HepG2 (cell line): ENCODE results near the gene B3GAT3. TPM values are rescaled to one million over a fixed set of nuclear protein-coding genes. Genes with fewer than 3 reads are reported as not detected.

Source experiments
- AFF4 ChIP-seq: sonication (generic); formaldehyde crosslinking; IDR thresholded peaks from 2 replicates; pipeline ENCODE4 v1.4.0; 2020; ENCODE audit warnings: missing genetic modification reagents
- BCL6 ChIP-seq: IDR thresholded peaks from 2 replicates; pipeline ENCODE4 v1.6.1; 2016; ENCODE audit warnings: missing genetic modification reagents, missing compliant biosample characterization
- FOXA1 ChIP-seq, 2 experiments: fragments of 450-650 bp in 1 of 2; sonication (generic) in 1 of 2; formaldehyde crosslinking in 1 of 2; IDR thresholded peaks; 2 replicates each; pipeline versions ENCODE4 v1.4.0 to v1.6.1; 2016 to 2020; ENCODE audit warnings: missing genetic modification reagents in 1 of 2
- GABPB1 ChIP-seq: IDR thresholded peaks from 2 replicates; pipeline ENCODE4 v1.6.1; 2016; ENCODE audit warnings: mild to moderate bottlenecking, missing genetic modification reagents, moderate library complexity, missing compliant biosample characterization
- GLMP ChIP-seq: sonication (generic); formaldehyde crosslinking; IDR thresholded peaks from 2 replicates; pipeline ENCODE4 v1.9.0; 2021; ENCODE audit warnings: missing genetic modification reagents, mild to moderate bottlenecking, borderline replicate concordance
- HNRNPH1 ChIP-seq: fragments of 200-400 bp; formaldehyde crosslinking; optimal IDR thresholded peaks from 2 replicates; pipeline ENCODE3; 2017; ENCODE audit warnings: mild to moderate bottlenecking, low read depth, low read length
- MXD1 ChIP-seq: sonication (generic); formaldehyde crosslinking; IDR thresholded peaks from 2 replicates; pipeline ENCODE4 v1.4.0; 2020; ENCODE audit warnings: mild to moderate bottlenecking, missing genetic modification reagents
- TAF1 ChIP-seq: sonication (generic); formaldehyde crosslinking; IDR thresholded peaks from 2 replicates; pipeline ENCODE4 v1.4.0; 2020; ENCODE audit warnings: missing genetic modification reagents
- ZBTB3 ChIP-seq: sonication (generic); formaldehyde crosslinking; IDR thresholded peaks from 2 replicates; pipeline ENCODE4 v1.4.0; 2020; ENCODE audit warnings: low read depth, mild to moderate bottlenecking, moderate library complexity, missing genetic modification reagents, borderline replicate concordance
- ZNF484 ChIP-seq: sonication (generic); formaldehyde crosslinking; IDR thresholded peaks from 2 replicates; pipeline ENCODE4 v1.5.1; 2020; ENCODE audit warnings: mild to moderate bottlenecking, low read depth, missing genetic modification reagents, borderline replicate concordance
- ZNF510 ChIP-seq: sonication (generic); formaldehyde crosslinking; IDR thresholded peaks from 2 replicates; pipeline ENCODE4 v1.4.0; 2020; ENCODE audit warnings: low read depth, mild to moderate bottlenecking, missing genetic modification reagents
- ZNF512B ChIP-seq: sonication (generic); formaldehyde crosslinking; IDR thresholded peaks from 2 replicates; pipeline ENCODE4 v1.5.1; 2020; ENCODE audit warnings: missing genetic modification reagents, mild to moderate bottlenecking, borderline replicate concordance
- ZNF639 ChIP-seq: conservative IDR thresholded peaks from 2 replicates; pipeline ENCODE4 v1.6.1; 2018; ENCODE audit warnings: missing genetic modification reagents
- ZNF766 ChIP-seq: sonication (generic); formaldehyde crosslinking; IDR thresholded peaks from 2 replicates; pipeline ENCODE4 v1.5.0; 2020; ENCODE audit warnings: missing genetic modification reagents, borderline replicate concordance
- polyA plus RNA-seq, 8 experiments: library from polyadenylated mRNA; depleted of rRNA in 3 of 8; stranded (reverse) in 7 of 8; unstranded in 1 of 8; fragments of >200 nt; fragmentation: Illumina TruSeq in 4 of 8; extraction: Trizol in 4 of 8; gene quantifications; 2 replicates each; pipeline versions ENCODE4 v1.2.1 to v1.2.3, GENCODE V29; 2011 to 2016; ENCODE audit warnings: low read depth in 4 of 8, missing spikeins in 1 of 8, mixed read lengths in 1 of 8; ENCODE audit not compliant: insufficient read depth in 1 of 8
- total RNA-seq, 5 experiments: library from RNA; depleted of rRNA; stranded (reverse); fragments of >200 nt; fragmentation: Illumina TruSeq; extraction: Trizol; gene quantifications; 2 replicates each; pipeline ENCODE4 v1.2.3, GENCODE V29; 2016; ENCODE audit warnings: low read depth in 1 of 5

The B3GAT3 gene
- total and polyA plus RNA-seq, 2 of the 13 experiments (the other 11 are each of a cell fraction or from before 2014, with no cell fraction given) = 21.3 to 26.1 TPM

GRCh38 chr11:62573592-62574362 is 48.0 kb downstream of the B3GAT3 start, which contains the start of gene EEF1G (continued):
- TF ChIP-seq MXD1 (CRISPR knock-in tag) (peak; percentile 30; the same call in 1 of the 2 replicates), ZNF510 (CRISPR knock-in tag) (no peak), ZNF639 (CRISPR knock-in tag) (0 out of 2 replicates have a peak, but pooled peaks have one; percentile 31), ZBTB3 (no peak), BCL6 (CRISPR knock-in tag) (no peak), ZNF484 (CRISPR knock-in tag) (no peak), ZNF766 (CRISPR knock-in tag) (no peak), GLMP (CRISPR knock-in tag) (no peak), ZNF512B (CRISPR knock-in tag) (no peak), FOXA1 (IDR thresholded peaks at IDR 0.05) (no peak), FOXA1 (CRISPR knock-in tag; IDR thresholded peaks at IDR 0.05) (no peak), AFF4 (no peak; the same call in 1 of the 2 replicates), HNRNPH1 (no peak), TAF1 (CRISPR knock-in tag) (peak; percentile 98), GABPB1 (CRISPR knock-in tag) (peak; percentile 67)
